Aorta (tissue), 5 donors: ENCODE data around the gene HMGN4. TPM values are rescaled to one million over a fixed set of nuclear protein-coding genes. Genes with fewer than 3 reads are reported as not detected.

ENCODE experiments used
- ATAC-seq: fragments of 200-7000 bp; cut with Tn5 transposase; one replicate; pipeline ENCODE4 v1.9.1; 2022; ENCODE audit warnings: moderate library complexity; ENCODE audit not compliant: low FRiP score
- DNase-seq, 2 donors: peaks; one replicate each; pipeline ENCODE4 v3.0.0-alpha.2; 2020
- H3K27ac ChIP-seq, 2 donors: one replicate each; pipeline ENCODE4 v1.5.1; 2013; ENCODE audit warnings: low read length in 2 of 2, mild to moderate bottlenecking in 2 of 2, moderate library complexity in 2 of 2, control low read depth in 1 of 2, inconsistent platforms in 1 of 2, low read depth in 1 of 2
- H3K27me3 ChIP-seq, 2 donors: one replicate each; pipeline ENCODE4 v1.6.1; 2013; ENCODE audit warnings: control low read depth in 1 of 2, low read length in 1 of 2, mild to moderate bottlenecking in 1 of 2, moderate library complexity in 1 of 2; ENCODE audit not compliant: insufficient read depth in 2 of 2, control insufficient read depth in 1 of 2
- H3K36me3 ChIP-seq, 2 donors: one replicate each; pipeline ENCODE4 v1.6.1; 2013; ENCODE audit warnings: control low read depth in 1 of 2, low read length in 1 of 2, mild to moderate bottlenecking in 1 of 2; ENCODE audit not compliant: insufficient read depth in 2 of 2, control insufficient read depth in 1 of 2
- H3K4me1 ChIP-seq, 2 donors: one replicate each; pipeline ENCODE4 v1.6.1; 2013; ENCODE audit warnings: low read length in 2 of 2, control low read depth in 1 of 2, mild to moderate bottlenecking in 1 of 2, moderate library complexity in 1 of 2; ENCODE audit not compliant: insufficient read depth in 2 of 2, control insufficient read depth in 1 of 2
- H3K4me3 ChIP-seq, 2 donors: one replicate each; pipeline ENCODE4 v1.5.1; 2013; ENCODE audit warnings: low read length in 2 of 2, control low read depth in 1 of 2, mild to moderate bottlenecking in 1 of 2
- H3K9me3 ChIP-seq: one replicate; pipeline ENCODE4 v1.6.1; 2013; ENCODE audit warnings: mild to moderate bottlenecking, low read length; ENCODE audit not compliant: control insufficient read depth
- WGBS, 2 donors: extraction: QIAGEN DNeasy Blood & Tissue Kit; methylation state at CpG; one replicate each; pipeline ENCODE4 v1.1.7; 2013; 5-methylcytosine and 5-hydroxymethylcytosine counted together
- intact Hi-C, 2 donors: fragments of 100-400 bp; cut with DNase I; formaldehyde crosslinking; loops; one replicate each; pipeline versions ENCODE4 v1.14.2 to v1.15.0; 2022
- long read RNA-seq, 2 donors: library from polyadenylated mRNA; unstranded; transcript quantifications; one replicate each; pipeline ENCODE4 v2.0.0, GENCODE V29; 2020 to 2021
- polyA plus RNA-seq, 2 donors: library from polyadenylated mRNA; stranded (reverse); fragments of 200-250 nt; gene quantifications; one replicate each; pipeline ENCODE4 v1.2.3, GENCODE V29; 2013
- total RNA-seq, 2 donors: library from RNA; stranded (reverse); fragmentation: NEBNext Ultra II Directional; extraction: Animal tissue kit (Norgen Biotek cat#: 25700); gene quantifications; one replicate each; pipeline ENCODE4 v1.2.1, GENCODE V29; 2021
- donor health status: healthy with polysubstance abuse.
- donor health status: Bipolar disorder and iron deficiency.
- donor health status: DM: no; HTN: no; CAD: no.
- donor health status: DM: no; HTN: no; CAD: no.
- donor health status: DM: yes; HTN: yes; CAD: no.

Gene HMGN4
- 10 to 100 TPM; 48.4 to 69.0 TPM for total RNA-seq
- 10 to 100 TPM; 36.4 to 43.8 TPM for polyA plus RNA-seq
- long read RNA-seq, donor 1, transcript HMGN4-201 (2 exons, 1,225 nt): major isoform, 207 of 228 reads
- long read RNA-seq, donor 1, partial matches to known transcripts: 6 of 228 reads
- long read RNA-seq, donor 1, other reads (novel, unspliced or antisense): 15 of 228 reads
- long read RNA-seq, donor 2, transcript HMGN4-201 (2 exons, 1,225 nt): major isoform, 22 of 25 reads
- long read RNA-seq, donor 2, partial matches to known transcripts: 0 of 25 reads
- long read RNA-seq, donor 2, other reads (novel, unspliced or antisense): 3 of 25 reads

- peak within 1 kb of the TSS; percentile 73 to 79 for H3K4me3 ChIP-seq
- no peaks in the 10 kb centered on the region for H3K27me3 ChIP-seq
- no peaks in the 10 kb centered on the region for H3K9me3 ChIP-seq
- DNase-seq: peak; percentile 88 to 91
- H3K36me3 ChIP-seq: no peaks in the 10 kb centered on the region
- peak within 1 kb of the TSS; percentile 83 to 87 for H3K27ac ChIP-seq
- intact Hi-C loops: loop anchor here (1.0 to 2.0 kb wide), 4 partner anchors 15 to 30 kb away; no protein-coding TSS in a partner anchor
- H3K4me1 ChIP-seq: peaks cover 2 to 3% of the 10 kb centered on the region in 2 donors
- ATAC-seq: peak; percentile 94
- WGBS, 2 donors: 0% methylated on average over 49 of the region's 49 CpGs
These were observed at the start of gene HMGN4 for GRCh38 chr6:26537846-26538571. TSS of gene HMGN4 (plus strand) at chr6:26538366. CDS start at chr6:26545207, 6,841 bp downstream.

- H3K27me3 ChIP-seq: no peaks in the 10 kb centered on the region
- intact Hi-C loops: no loop called here
- ATAC-seq (no peak), DNase-seq (no peak)
- 87 to 89% methylated on average over 8 of the region's 8 CpGs for WGBS, 2 donors
- peaks cover 2% of the 10 kb centered on the region for H3K9me3 ChIP-seq
- no peak overlapping the region for H3K4me3 ChIP-seq
- H3K27ac ChIP-seq: no peak overlapping the region
- H3K36me3 ChIP-seq: no peaks in the 10 kb centered on the region
- no peaks in the 10 kb centered on the region for H3K4me1 ChIP-seq
These were observed 47.9 kb upstream of the HMGN4 start for GRCh38 chr6:26489996-26490964.

GRCh38 chr6:26491604-26492003 is 46.6 kb upstream of the HMGN4 start:
- H3K4me3 ChIP-seq: no peak overlapping the region
- DNase-seq: no peak
- peaks cover 2% of the 10 kb centered on the region for H3K9me3 ChIP-seq
- ATAC-seq: no peak
- 78 to 80% methylated on average over 5 of the region's 5 CpGs for WGBS, 2 donors
- H3K4me1 ChIP-seq: no peaks in the 10 kb centered on the region
- H3K27ac ChIP-seq: no peak overlapping the region
- H3K36me3 ChIP-seq: no peaks in the 10 kb centered on the region
- H3K27me3 ChIP-seq: no peaks in the 10 kb centered on the region
- intact Hi-C loops: no loop called here

- H3K27me3 ChIP-seq: no peaks in the 10 kb centered on the region
- no peaks in the 10 kb centered on the region for H3K4me1 ChIP-seq
- no peak overlapping the region for H3K27ac ChIP-seq
- ATAC-seq (no peak), DNase-seq (no peak)
- H3K36me3 ChIP-seq: no peaks in the 10 kb centered on the region
- 67 to 75% methylated on average over 2 of the region's 2 CpGs for WGBS, 2 donors
- intact Hi-C loops: no loop called here
- H3K9me3 ChIP-seq: no peaks in the 10 kb centered on the region
- H3K4me3 ChIP-seq: no peak overlapping the region
These were observed 44.9 kb upstream of the HMGN4 start for GRCh38 chr6:26493258-26493657.

GRCh38 chr6:26494117-26494516 is 44.0 kb upstream of the HMGN4 start:
- no peaks in the 10 kb centered on the region for H3K36me3 ChIP-seq
- no peaks in the 10 kb centered on the region for H3K9me3 ChIP-seq
- no peaks in the 10 kb centered on the region for H3K27me3 ChIP-seq
- H3K27ac ChIP-seq: no peak overlapping the region
- intact Hi-C loops: no loop called here
- H3K4me3 ChIP-seq: no peak overlapping the region
- WGBS, 2 donors: 93% methylated on average over 3 of the region's 3 CpGs
- no peak for ATAC-seq
- no peak for DNase-seq
- no peaks in the 10 kb centered on the region for H3K4me1 ChIP-seq

- ATAC-seq: no peak
- Histone ChIP-seq H3K9me3 (no peaks in the 10 kb centered on the region), H3K4me3 (no peak overlapping the region), H3K36me3 (no peaks in the 10 kb centered on the region), H3K27ac (no peak overlapping the region), H3K27me3 (no peaks in the 10 kb centered on the region), H3K4me1 (no peaks in the 10 kb centered on the region)
- 59 to 60% methylated on average over 1 of the region's 1 CpG for WGBS, 2 donors
- intact Hi-C loops: no loop called here
- DNase-seq: no peak
These were observed 42.9 kb upstream of the HMGN4 start for GRCh38 chr6:26495281-26495680.

- intact Hi-C loops: no loop called here
- no peak overlapping the region for H3K27ac ChIP-seq
- 83 to 88% methylated on average over 4 of the region's 4 CpGs for WGBS, 2 donors
- no peaks in the 10 kb centered on the region for H3K9me3 ChIP-seq
- ATAC-seq (no peak), DNase-seq (no peak)
- H3K4me3 ChIP-seq: no peak overlapping the region
- no peaks in the 10 kb centered on the region for H3K4me1 ChIP-seq
- no peaks in the 10 kb centered on the region for H3K27me3 ChIP-seq
- H3K36me3 ChIP-seq: no peaks in the 10 kb centered on the region
These were observed 40.6 kb upstream of the HMGN4 start for GRCh38 chr6:26497610-26498009.

GRCh38 chr6:26500102-26500501 is 38.1 kb upstream of the HMGN4 start, which contains the start of gene BTN1A1:
TSS of gene BTN1A1 (plus strand) at chr6:26500303. CDS start at chr6:26501287, 984 bp downstream.
- WGBS, 2 donors: 80 to 89% methylated on average over 2 of the region's 2 CpGs
- no peak for ATAC-seq
- DNase-seq: no peak
- Histone ChIP-seq H3K4me1 (no peaks in the 10 kb centered on the region), H3K27ac (no peak within 1 kb of the TSS), H3K36me3 (no peaks in the 10 kb centered on the region), H3K27me3 (no peaks in the 10 kb centered on the region), H3K4me3 (no peak within 1 kb of the TSS), H3K9me3 (no peaks in the 10 kb centered on the region)
- intact Hi-C loops: no loop called here
